Upper lobe of left lung (tissue), 6 donors: ENCODE measurements around the gene HNRNPAB. TPM values are rescaled to one million over a fixed set of nuclear protein-coding genes. Genes with fewer than 3 reads are reported as not detected.

ENCODE experiments used
- ATAC-seq, 2 donors: fragments of 200-7000 bp; cut with Tn5 transposase; one replicate each; pipeline ENCODE4 v1.9.1; 2022; ENCODE audit warnings: mild to moderate bottlenecking in 2 of 2, moderate library complexity in 2 of 2; ENCODE audit not compliant: low FRiP score in 2 of 2
- DNase-seq, 2 donors: peaks; one replicate each; pipeline ENCODE4 v3.0.0-alpha.2; 2019 to 2020
- H3K27ac ChIP-seq, 4 donors: fragments of 200-600 bp; sonication (generic); one replicate each; pipeline ENCODE4 v1.5.1; 2016 to 2019
- H3K27me3 ChIP-seq, 4 donors: fragments of 200-600 bp; sonication (generic); one replicate each; pipeline ENCODE4 v1.5.1; 2017 to 2019
- H3K36me3 ChIP-seq, 4 donors: fragments of 200-600 bp; sonication (generic); one replicate each; pipeline ENCODE4 v1.5.1; 2016 to 2019
- H3K4me1 ChIP-seq, 4 donors: fragments of 200-600 bp; sonication (generic); one replicate each; pipeline ENCODE4 v1.5.1; 2018 to 2019
- H3K4me3 ChIP-seq, 4 donors: fragments of 200-600 bp; sonication (generic); one replicate each; pipeline ENCODE4 v1.5.1; 2017 to 2019; ENCODE audit warnings: mild to moderate bottlenecking in 2 of 4, moderate library complexity in 1 of 4
- H3K9me3 ChIP-seq, 4 donors: fragments of 200-600 bp; sonication (generic); one replicate each; pipeline ENCODE4 v1.5.1; 2018 to 2019
- CTCF ChIP-seq, 6 experiments: fragments of 450-650 bp in 4 of 6; fragments of 200-600 bp in 2 of 6; sonication (generic) in 2 of 6; IDR thresholded peaks; one replicate each; pipeline ENCODE4 v1.5.1; 2016 to 2019; ENCODE audit warnings: antibody characterized with exemption in 6 of 6
- EP300 ChIP-seq, 4 donors: sonication (generic); formaldehyde crosslinking; IDR thresholded peaks; one replicate each; pipeline ENCODE4 v1.5.1; 2017; ENCODE audit warnings: antibody characterized with exemption in 4 of 4, control low read depth in 2 of 4
- POLR2A ChIP-seq, 4 donors: fragments of 450-650 bp; IDR thresholded peaks; one replicate each; pipeline ENCODE4 v1.5.1; 2016 to 2017; ENCODE audit warnings: antibody characterized with exemption in 4 of 4, mild to moderate bottlenecking in 2 of 4
- POLR2AphosphoS5 ChIP-seq, 2 donors: sonication (generic); formaldehyde crosslinking; IDR thresholded peaks; one replicate each; pipeline ENCODE4 v1.5.1; 2017; ENCODE audit warnings: antibody characterized with exemption in 2 of 2
- WGBS, 2 donors: methylation state at CpG; one replicate each; pipeline ENCODE4 v1.1.5; 2017 to 2018; 5-methylcytosine and 5-hydroxymethylcytosine counted together
- total RNA-seq, 6 donors: library from RNA; depleted of rRNA in 4 of 6; stranded (reverse); fragments of >200 nt in 4 of 6; gene quantifications; one replicate each; pipeline versions ENCODE4 v1.1.0 to v1.2.1, GENCODE V29; 2016 to 2021
- donor health status: DM: no; HTN: no; CAD: no; lungs with moderate emphysema.
- donor health status: DM: no; HTN: yes; CAD: no; lungs with severe emphysema.

The HNRNPAB gene
- total RNA-seq, 6 donors from 2014 or later, result 61.8 to 133 (median 97.7) TPM

GRCh38 chr5:178257650-178258049 lies 53.3 kb downstream of the HNRNPAB start:
- WGBS, 2 donors, result 89 to 96% methylated on average over 3 to 4 of the region's 4 CpGs
- no peaks in the 10 kb centered on the region for H3K4me1 ChIP-seq
- DNase-seq, result no peak
- H3K36me3 ChIP-seq, result no peaks in the 10 kb centered on the region
- ATAC-seq, result peak in 1 of 2 donors; percentile 6
- no peak overlapping the region for H3K27ac ChIP-seq
- no peaks in the 10 kb centered on the region for H3K27me3 ChIP-seq
- no peak overlapping the region for H3K4me3 ChIP-seq
- no peaks in the 10 kb centered on the region for H3K9me3 ChIP-seq
- TF ChIP-seq EP300 (IDR thresholded peaks at IDR 0.05), result no peak
- no peak for TF ChIP-seq POLR2A (IDR thresholded peaks at IDR 0.05)
- TF ChIP-seq POLR2AphosphoS5 (IDR thresholded peaks at IDR 0.05), result no peak
- TF ChIP-seq CTCF (IDR thresholded peaks at IDR 0.05), result no peak

GRCh38 chr5:178259623-178260536 lies 55.5 kb downstream of the HNRNPAB start:
- 70 to 80% methylated on average over 20 to 21 of the region's 21 CpGs for WGBS, 2 donors
- Histone ChIP-seq H3K36me3 (no peaks in the 10 kb centered on the region), H3K27ac (no peak overlapping the region), H3K4me1 (no peaks in the 10 kb centered on the region), H3K27me3 (no peaks in the 10 kb centered on the region), H3K9me3 (no peaks in the 10 kb centered on the region), H3K4me3 (no peak overlapping the region)
- TF ChIP-seq CTCF (IDR thresholded peaks at IDR 0.05) (no peak), POLR2AphosphoS5 (IDR thresholded peaks at IDR 0.05) (no peak), EP300 (IDR thresholded peaks at IDR 0.05) (no peak), POLR2A (IDR thresholded peaks at IDR 0.05) (no peak)
- ATAC-seq (no peak), DNase-seq (no peak)

Other genes with a start within 250 kb of the HNRNPAB start
- not detected for gene PROP1, start 208.3 kb upstream of the HNRNPAB start, total RNA-seq
- 10 to 100 TPM in 2 of 6 donors, 1 to 10 TPM in 4; 3.2 to 12.6 (median 5.8) TPM for gene N4BP3, start 91.0 kb upstream of the HNRNPAB start, total RNA-seq
- 10 to 100 TPM; 36.2 to 70.2 (median 46.0) TPM for gene RMND5B, start 73.5 kb upstream of the HNRNPAB start, total RNA-seq
- 100 to 1,000 TPM in 2 of 6 donors, 10 to 100 TPM in 4; 61.0 to 117 (median 86.9) TPM for gene NHP2, start 50.6 kb upstream of the HNRNPAB start, total RNA-seq
- gene GMCL2, start 17.2 kb upstream of the HNRNPAB start, total RNA-seq, result not detected
- 100 to 1,000 TPM in 2 of 6 donors, 10 to 100 TPM in 4; 61.0 to 237 (median 91.9) TPM for gene PHYKPL, start 28.3 kb downstream of the HNRNPAB start, total RNA-seq